ENCODE measurements around the gene NOS1. TPM values are rescaled to one million over a fixed set of nuclear protein-coding genes. Genes with fewer than 3 reads are reported as not detected.
A peak's percentile ranks its signal among the peaks of the same experiment; 100 is the strongest.
"Not testable (repeated sequence)": the region's sequence is repeated elsewhere in the genome, so short reads cannot be mapped to it uniquely, and the experiment has no call there.

Gene NOS1
- total RNA-seq, 1 donor from 2014 or later: 0.80 TPM

DNA sequence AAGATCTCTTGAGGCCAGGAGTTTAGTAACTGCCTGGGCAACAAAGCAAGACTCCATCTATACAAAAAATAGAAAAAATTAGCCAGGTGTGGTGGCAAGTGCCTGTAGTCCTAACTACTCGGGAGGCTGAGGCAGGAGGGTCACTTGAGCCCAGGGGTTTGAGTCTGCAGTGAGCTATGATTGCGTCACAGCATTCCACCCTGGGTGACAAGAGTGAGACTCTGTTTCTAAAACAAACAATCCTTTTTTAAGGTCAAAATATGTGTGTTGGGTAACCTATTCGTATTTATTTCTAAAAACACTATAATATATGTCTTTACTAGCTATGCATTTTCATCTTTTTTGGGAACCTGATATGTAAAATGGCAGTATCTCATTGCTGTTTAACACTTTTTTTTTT lies 178.6 kb downstream of the NOS1 start:
- TF ChIP-seq, protein P1, sequence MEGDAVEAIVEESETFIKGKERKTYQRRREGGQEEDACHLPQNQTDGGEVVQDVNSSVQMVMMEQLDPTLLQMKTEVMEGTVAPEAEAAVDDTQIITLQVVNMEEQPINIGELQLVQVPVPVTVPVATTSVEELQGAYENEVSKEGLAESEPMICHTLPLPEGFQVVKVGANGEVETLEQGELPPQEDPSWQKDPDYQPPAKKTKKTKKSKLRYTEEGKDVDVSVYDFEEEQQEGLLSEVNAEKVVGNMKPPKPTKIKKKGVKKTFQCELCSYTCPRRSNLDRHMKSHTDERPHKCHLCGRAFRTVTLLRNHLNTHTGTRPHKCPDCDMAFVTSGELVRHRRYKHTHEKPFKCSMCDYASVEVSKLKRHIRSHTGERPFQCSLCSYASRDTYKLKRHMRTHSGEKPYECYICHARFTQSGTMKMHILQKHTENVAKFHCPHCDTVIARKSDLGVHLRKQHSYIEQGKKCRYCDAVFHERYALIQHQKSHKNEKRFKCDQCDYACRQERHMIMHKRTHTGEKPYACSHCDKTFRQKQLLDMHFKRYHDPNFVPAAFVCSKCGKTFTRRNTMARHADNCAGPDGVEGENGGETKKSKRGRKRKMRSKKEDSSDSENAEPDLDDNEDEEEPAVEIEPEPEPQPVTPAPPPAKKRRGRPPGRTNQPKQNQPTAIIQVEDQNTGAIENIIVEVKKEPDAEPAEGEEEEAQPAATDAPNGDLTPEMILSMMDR (IDR thresholded peaks at IDR 0.05; ENCODE audit: unreplicated experiment): no peak
- peak in 1 of 2 experiments; percentile 3 for DNase-seq (ENCODE audit: low spot score in 2 of 2, unreplicated experiment in 2 of 2)
- peaks cover 12% of the 10 kb centered on the region for H3K9me3 Mint-ChIP-seq
- no peak overlapping the region for H3K4me3 Mint-ChIP-seq
- H3K27me3 Mint-ChIP-seq (ENCODE audit: low read depth): no peaks in the 10 kb centered on the region
- no peak overlapping the region for H3K27ac Mint-ChIP-seq
- peaks cover 4% of the 10 kb centered on the region for H3K4me1 Mint-ChIP-seq
- peaks cover 74% of the 10 kb centered on the region for H3K36me3 Mint-ChIP-seq

DNA sequence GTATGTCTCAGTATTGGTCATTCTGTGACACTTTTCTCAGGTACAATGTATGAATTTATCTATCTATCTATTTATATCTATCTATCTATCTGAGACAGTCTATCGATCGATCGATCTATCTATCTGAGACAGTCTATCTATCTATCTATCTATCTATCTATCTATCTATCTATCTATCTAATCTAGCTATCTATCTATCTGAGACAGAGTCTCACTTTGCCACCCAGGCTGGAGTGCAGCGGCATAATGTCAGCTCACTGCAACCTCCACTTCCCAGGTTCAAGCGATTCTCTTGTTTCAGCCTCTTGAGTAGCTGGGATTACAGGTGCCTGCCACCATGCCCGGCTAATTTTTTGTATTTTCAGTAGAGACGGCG lies 180.0 kb downstream of the NOS1 start:
- H3K36me3 Mint-ChIP-seq: peaks cover 72% of the 10 kb centered on the region
- peaks cover 12% of the 10 kb centered on the region for H3K9me3 Mint-ChIP-seq
- H3K27me3 Mint-ChIP-seq (ENCODE audit: low read depth); H3K4me1 Mint-ChIP-seq; DNase-seq (ENCODE audit: low spot score in 2 of 2, unreplicated experiment in 2 of 2); H3K4me3 Mint-ChIP-seq; H3K27ac Mint-ChIP-seq: not testable (repeated sequence)

DNA sequence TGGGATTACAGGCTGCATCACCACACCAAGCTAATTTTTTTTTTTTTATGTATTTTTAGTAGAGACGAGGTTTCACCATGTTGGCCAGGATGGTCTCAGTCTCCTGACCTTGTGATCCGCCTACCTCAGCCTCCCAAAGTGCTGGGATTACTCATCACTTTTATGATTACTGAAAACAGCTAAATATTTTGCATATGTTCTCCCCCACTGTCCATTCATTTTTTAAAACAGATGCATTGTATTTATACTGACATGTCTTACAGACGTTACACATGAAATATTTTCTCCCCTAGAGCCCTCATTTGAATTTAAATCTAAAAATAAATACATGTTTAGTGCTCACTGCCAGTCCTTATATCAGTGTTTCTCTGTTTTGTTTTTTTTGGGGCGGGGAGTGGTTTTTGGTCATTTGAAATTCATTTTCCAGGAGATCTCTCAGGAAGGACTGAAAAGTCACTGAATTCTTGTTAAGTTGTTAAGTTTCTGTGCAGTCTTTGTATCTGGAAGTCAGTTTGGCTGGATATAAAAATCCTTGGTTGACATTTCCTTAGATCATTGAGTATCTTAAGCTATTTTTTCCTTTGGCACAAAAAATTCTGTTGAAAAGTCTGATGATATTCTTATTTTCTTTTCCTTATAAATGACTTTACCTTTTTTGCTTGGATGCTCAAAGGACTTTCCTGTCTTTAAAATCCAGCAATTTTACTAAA lies 180.5 kb downstream of the NOS1 start:
- no peak overlapping the region for H3K27ac Mint-ChIP-seq
- H3K36me3 Mint-ChIP-seq: peaks cover 76% of the 10 kb centered on the region
- no peaks in the 10 kb centered on the region for H3K27me3 Mint-ChIP-seq (ENCODE audit: low read depth)
- H3K9me3 Mint-ChIP-seq: peaks cover 12% of the 10 kb centered on the region
- no peak for DNase-seq (ENCODE audit: low spot score in 2 of 2, unreplicated experiment in 2 of 2)
- TF ChIP-seq, protein P1 (IDR thresholded peaks at IDR 0.05; ENCODE audit: unreplicated experiment): no peak
- no peaks in the 10 kb centered on the region for H3K4me1 Mint-ChIP-seq
- H3K4me3 Mint-ChIP-seq: no peak overlapping the region

DNA sequence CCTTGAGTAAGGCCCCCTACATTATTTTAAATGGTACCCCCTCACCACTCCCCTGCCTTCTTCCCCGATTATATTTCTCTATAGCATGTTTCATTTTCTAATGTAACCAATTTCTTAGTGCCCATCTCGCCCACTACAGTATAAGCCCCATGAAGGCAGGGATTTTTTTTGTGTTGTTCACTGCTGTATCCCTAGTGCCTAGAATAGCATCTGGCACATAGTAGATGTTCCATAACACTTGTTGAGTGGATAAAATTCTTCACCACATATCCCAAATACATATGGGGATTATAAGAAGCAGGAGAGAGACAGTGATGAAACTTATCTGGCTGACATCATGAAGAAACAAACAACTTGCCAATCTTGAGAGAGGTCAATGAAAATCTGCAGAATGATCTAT lies 182.7 kb downstream of the NOS1 start:
- no peaks in the 10 kb centered on the region for H3K27me3 Mint-ChIP-seq (ENCODE audit: low read depth)
- H3K36me3 Mint-ChIP-seq: peaks cover 75% of the 10 kb centered on the region
- H3K4me3 Mint-ChIP-seq: no peak overlapping the region
- H3K27ac Mint-ChIP-seq: no peak overlapping the region
- H3K9me3 Mint-ChIP-seq: peaks cover 12% of the 10 kb centered on the region
- no peak for DNase-seq (ENCODE audit: low spot score in 2 of 2, unreplicated experiment in 2 of 2)
- no peaks in the 10 kb centered on the region for H3K4me1 Mint-ChIP-seq
- TF ChIP-seq, protein P1 (IDR thresholded peaks at IDR 0.05; ENCODE audit: unreplicated experiment): no peak

DNA sequence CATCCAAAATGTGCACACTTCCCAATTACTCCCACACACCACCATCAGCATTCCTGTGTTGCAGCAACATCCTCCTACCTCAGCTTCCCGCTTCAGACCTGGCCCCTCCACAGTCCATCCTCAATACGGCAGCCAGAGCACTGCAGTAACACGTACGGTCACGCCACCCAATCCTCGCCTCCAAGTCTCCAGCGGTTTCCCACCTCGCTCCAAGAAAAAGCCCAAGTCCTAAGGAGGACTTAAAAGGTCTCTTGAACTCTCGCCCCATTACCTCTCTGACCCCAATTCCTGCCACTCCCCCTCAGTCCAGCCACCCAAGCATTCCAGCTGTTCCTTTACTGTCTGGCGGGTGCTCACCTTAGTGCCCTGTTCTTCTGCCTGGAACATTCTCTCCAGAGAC lies 183.1 kb downstream of the NOS1 start:
- H3K36me3 Mint-ChIP-seq: peaks cover 76% of the 10 kb centered on the region
- DNase-seq (ENCODE audit: low spot score in 2 of 2, unreplicated experiment in 2 of 2): peak in 1 of 2 experiments; percentile 27
- TF ChIP-seq, protein P1 (IDR thresholded peaks at IDR 0.05; ENCODE audit: unreplicated experiment): no peak
- peaks cover 12% of the 10 kb centered on the region for H3K9me3 Mint-ChIP-seq
- H3K4me1 Mint-ChIP-seq: no peaks in the 10 kb centered on the region
- H3K27me3 Mint-ChIP-seq (ENCODE audit: low read depth): no peaks in the 10 kb centered on the region
- H3K27ac Mint-ChIP-seq: no peak overlapping the region
- no peak overlapping the region for H3K4me3 Mint-ChIP-seq

DNA sequence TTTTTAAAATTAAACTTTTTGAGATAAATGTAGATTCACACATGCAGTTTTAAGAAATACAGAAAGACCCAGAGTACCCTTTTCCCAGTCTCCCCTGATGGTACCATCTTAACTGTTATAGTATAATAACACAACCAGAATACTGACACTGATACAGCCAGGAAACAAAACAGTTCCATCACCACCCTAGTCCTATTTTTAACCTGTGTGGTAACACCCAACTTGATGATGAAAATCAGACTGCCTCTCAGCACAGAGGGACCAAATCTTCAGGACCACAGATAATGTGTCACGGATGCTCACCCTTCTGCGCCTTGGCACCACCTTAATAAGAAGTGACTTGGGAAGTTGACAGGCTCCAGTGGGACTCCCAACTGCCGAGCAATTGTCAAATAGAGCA lies 189.3 kb downstream of the NOS1 start:
- Mint-ChIP-seq H3K4me3 (no peak overlapping the region), H3K9me3 (no peaks in the 10 kb centered on the region), H3K27me3 (ENCODE audit: low read depth) (no peaks in the 10 kb centered on the region), H3K27ac (no peak overlapping the region), H3K36me3 (peaks cover 56% of the 10 kb centered on the region), H3K4me1 (no peaks in the 10 kb centered on the region)
- DNase-seq (ENCODE audit: low spot score in 2 of 2, unreplicated experiment in 2 of 2): no peak
- TF ChIP-seq, protein P1 (IDR thresholded peaks at IDR 0.05; ENCODE audit: unreplicated experiment): no peak

Measured in mesothelial cell of epicardium (in vitro differentiated cells).